GM12892 (cell line): ENCODE results near the gene PSD2.

ENCODE experiments used
- POLR2A ChIP-seq: IDR thresholded peaks from 2 replicates; pipeline ENCODE4 v1.6.1; 2011; ENCODE audit warnings: low read depth, low read length, control low read depth
- TAF1 ChIP-seq: IDR thresholded peaks from 2 replicates; pipeline ENCODE4 v1.6.1; 2011; ENCODE audit warnings: low read depth, mild to moderate bottlenecking, control low read depth, low read length, borderline replicate concordance

- TF ChIP-seq POLR2A, result no peak
- TF ChIP-seq TAF1, result no peak
Observed at GRCh38 chr5:139774980-139775661, 20.5 kb upstream of the PSD2 start.
